HG03565 (cell line): ENCODE results near the gene QPRT.
"Not testable (repeated sequence)": the region's sequence is repeated elsewhere in the genome, so short reads cannot be mapped to it uniquely, and the experiment has no call there.

Experiments used
- ATAC-seq: cut with Tn5 transposase; IDR thresholded peaks from one replicate; pipeline ENCODE4 v1.9.1; 2021; ENCODE audit warnings: mild to moderate bottlenecking, moderate library complexity; ENCODE audit not compliant: unreplicated experiment

The QPRT gene

DNA sequence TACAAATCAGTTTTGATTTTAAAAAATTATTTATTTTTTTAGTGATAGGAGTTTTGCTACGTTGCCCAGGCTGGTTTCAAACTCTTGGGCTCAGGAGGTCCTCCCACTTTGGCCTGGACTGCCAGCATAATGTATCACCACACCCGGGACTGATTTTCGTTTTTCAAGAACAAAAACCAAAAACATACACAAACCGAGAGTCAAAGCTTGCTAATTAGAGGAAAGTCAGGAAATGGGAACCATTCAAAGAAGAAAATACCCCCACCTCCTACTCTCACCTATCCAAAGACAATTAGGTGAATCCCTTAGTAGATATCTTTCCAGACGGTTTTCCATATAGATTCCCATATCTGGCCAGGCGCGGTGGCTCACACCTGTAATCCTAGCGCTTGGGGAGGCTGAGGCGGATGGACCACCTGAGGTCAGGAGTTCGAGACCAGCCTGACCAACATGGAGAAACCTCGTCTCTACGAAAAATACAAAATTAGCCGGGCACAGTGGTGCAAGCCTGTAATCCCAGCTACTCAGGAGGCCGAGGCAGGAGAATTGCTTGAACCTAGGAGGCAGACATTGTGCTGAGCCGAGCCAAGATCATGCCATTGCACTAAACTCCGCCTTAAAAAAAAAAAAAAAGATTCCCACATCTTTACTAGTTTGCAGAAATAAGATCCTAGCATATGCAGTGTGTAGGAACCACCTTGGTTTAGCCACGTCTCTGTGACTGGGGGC lies 16.8 kb upstream of the QPRT start:
- no peak for ATAC-seq

DNA sequence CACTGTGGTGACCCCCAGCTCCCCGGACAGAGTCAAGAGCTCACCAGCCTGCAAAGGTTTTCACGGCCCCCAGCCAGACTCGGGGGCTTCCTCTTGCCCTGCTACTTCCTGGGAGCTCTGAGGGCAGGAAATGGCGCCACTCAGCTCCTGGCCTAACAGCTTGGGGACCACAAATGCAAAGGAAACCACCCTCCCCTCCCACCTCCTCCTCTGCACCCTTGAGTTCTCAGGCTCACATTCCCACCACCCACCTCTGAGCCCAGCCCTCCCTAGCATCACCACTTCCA lies 16.3 kb upstream of the QPRT start:
- ATAC-seq: no peak

DNA sequence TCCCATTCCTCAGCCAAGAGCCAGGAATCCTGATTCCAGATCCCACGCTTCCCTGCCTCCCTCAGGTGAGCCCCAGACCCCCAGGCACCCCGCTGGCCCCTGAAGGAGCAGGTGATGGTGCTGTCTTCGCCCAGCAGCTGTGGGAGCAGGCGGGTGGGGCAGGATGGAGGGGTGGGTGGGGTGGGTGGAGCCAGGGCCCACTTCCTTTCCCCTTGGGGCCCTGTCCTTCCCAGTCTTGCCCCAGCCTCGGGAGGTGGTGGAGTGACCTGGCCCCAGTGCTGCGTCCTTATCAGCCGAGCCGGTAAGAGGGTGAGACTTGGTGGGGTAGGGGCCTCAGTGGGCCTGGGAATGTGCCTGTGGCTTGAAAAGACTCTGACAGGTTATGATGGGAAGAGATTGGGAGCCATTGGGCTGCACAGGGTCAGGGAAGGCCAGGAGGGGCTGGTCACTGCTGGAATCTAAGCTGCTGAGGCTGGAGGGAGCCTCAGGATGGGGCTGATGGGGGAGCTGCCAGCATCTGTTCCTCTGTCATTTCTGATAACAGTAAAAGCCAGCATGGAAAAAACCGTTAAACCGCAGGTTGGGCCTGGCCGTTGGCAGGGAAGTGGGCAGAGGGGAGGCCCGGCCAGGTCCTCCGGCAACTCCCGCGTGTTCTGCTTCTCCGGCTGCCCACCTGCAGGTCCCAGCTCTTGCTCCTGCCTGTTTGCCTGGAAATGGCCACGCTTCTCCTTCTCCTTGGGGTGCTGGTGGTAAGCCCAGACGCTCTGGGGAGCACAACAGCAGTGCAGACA lies 15.8 kb upstream of the QPRT start, which contains the start of gene SPN:
Gene SPN, plus strand, starts transcription at position 232 of the 791 bp plus-strand sequence. Its CDS starts 482 bp downstream, at position 714.
- no peak for ATAC-seq

DNA sequence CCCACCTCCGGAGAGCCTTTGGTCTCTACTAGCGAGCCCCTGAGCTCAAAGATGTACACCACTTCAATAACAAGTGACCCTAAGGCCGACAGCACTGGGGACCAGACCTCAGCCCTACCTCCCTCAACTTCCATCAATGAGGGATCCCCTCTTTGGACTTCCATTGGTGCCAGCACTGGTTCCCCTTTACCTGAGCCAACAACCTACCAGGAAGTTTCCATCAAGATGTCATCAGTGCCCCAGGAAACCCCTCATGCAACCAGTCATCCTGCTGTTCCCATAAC lies 15.2 kb upstream of the QPRT start:
- no peak for ATAC-seq

DNA sequence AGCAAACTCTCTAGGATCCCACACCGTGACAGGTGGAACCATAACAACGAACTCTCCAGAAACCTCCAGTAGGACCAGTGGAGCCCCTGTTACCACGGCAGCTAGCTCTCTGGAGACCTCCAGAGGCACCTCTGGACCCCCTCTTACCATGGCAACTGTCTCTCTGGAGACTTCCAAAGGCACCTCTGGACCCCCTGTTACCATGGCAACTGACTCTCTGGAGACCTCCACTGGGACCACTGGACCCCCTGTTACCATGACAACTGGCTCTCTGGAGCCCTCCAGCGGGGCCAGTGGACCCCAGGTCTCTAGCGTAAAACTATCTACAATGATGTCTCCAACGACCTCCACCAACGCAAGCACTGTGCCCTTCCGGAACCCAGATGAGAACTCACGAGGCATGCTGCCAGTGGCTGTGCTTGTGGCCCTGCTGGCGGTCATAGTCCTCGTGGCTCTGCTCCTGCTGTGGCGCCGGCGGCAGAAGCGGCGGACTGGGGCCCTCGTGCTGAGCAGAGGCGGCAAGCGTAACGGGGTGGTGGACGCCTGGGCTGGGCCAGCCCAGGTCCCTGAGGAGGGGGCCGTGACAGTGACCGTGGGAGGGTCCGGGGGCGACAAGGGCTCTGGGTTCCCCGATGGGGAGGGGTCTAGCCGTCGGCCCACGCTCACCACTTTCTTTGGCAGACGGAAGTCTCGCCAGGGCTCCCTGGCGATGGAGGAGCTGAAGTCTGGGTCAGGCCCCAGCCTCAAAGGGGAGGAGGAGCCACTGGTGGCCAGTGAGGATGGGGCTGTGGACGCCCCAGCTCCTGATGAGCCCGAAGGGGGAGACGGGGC lies 14.7 kb upstream of the QPRT start:
- no peak for ATAC-seq

DNA sequence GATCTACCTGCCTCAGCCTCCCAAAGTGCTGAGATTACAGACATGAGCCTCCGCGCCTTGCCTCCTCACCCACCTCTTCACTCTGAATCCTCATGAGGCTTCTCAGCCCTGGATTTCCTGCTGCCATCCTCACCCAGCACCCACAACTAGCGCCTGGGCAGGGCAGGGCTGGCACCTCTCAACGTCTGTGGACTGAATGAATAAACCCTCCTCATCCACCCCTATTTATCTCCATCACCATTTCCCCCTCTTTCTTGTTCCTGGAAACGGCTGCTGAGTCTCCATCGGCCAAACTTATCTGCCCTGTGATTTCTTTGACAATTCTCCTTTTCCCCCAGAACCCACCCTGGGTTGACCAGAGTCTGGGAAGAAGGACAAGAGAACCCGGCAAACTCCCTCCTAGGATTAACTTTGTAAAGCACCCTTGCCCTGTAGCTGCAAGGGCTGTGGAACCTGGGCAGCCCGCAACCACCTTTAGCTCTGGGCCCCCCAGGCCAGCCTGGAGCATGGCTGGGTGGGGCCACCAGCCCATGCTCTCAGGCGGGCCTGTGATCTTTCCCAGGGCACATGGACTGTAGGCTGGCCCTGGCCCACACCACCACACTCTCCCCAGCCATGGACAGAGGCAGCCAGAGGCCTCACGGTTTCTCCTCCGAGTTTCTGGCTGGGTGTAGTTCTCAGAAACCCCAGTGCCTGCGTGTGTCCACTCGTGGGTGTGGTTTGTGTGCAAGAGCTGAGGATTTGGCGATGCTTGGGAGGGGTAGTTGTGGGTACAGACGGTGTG lies 13.5 kb upstream of the QPRT start:
- no peak for ATAC-seq

DNA sequence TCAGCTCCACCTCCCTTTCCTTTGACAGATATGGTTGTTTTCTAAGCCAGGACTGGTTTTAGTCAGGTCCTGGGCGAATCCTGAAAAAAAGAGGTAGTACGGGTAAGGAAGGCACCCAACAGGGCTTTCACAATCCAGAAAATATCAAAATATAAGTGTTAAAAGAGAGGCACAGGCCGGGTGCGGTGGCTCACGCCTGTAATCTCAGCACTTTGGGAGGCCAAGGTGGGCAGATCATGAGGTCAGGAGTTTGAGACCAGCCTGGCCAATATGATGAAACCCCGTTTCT lies 11.7 kb upstream of the QPRT start:
- ATAC-seq: not testable (repeated sequence)

DNA sequence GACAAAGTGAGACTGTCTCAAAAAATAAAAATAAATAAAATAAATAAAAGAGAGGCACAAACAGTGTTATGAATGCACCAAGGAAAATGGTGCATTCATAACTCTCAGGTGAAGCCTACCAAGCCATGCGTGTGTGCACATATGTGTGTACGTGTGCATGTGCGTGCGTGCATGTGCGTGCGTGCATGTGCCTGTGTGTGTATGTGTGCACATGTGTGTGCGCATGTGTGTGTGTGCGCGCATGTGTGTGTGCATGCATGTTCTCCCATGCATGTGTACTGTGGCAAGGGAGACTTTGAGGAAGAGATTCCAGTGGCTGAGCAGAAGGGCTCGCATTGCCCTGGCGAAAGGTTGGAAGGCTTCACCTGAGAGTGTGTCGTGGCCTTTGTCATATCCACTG lies 11.2 kb upstream of the QPRT start:
- ATAC-seq: no peak

DNA sequence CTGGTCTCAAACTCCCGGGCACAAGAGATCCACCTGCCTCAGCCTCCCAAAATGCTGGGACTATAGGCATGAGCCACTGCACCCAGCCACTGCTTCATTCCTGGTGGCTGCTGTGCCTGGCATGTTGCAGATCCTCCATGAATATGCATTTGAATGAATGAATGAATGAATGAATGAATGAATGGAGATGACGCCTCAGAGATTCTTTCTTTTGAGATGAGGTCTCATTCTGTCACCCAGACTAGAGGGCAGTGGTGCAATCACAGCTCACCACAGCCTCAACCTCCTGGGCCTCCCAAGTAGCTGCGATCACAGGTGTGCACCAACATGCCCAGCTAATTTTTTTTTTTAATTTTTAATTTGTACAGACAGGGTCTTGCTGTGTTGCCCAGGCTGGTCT lies 10.7 kb upstream of the QPRT start:
- no peak for ATAC-seq

DNA sequence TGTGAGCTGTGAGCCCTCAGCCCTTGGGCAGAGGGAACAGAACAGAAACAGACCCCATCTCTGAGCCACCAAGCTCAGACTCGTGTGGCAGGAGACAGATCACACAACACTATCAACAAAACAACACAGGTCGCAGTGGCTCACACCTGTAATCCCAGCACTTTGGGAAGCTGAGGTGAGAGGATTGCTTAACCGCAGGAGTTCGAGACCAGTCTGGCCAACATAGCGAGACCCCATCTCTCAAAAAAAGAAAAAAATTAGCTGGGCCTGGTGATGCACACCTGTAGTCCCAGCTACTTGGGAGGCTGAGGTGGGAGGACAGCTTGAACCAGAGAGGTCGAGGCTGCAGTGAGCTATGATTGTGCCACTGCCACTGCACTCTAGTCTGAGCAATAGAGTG lies 5.5 kb upstream of the QPRT start:
- ATAC-seq: no peak

DNA sequence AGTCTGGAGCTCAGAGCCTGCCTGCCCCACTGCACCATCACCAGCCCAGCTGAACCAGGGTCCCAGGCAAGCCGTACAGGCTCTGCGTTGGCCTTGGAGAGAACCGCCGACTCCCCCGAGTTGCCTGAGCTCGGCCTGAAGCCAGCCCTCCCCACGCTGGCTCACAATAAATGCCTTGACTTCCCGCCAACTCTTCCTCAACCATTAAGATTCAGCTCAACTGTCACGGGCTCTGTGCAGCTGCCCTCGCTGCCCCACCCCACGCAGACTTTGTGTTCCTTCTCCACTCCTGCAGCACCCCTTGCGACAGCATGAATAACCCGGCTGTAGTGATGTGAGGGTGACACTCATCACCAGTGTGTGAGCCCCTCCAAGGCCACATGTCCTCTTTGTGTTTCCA lies 4.8 kb upstream of the QPRT start:
- no peak for ATAC-seq

DNA sequence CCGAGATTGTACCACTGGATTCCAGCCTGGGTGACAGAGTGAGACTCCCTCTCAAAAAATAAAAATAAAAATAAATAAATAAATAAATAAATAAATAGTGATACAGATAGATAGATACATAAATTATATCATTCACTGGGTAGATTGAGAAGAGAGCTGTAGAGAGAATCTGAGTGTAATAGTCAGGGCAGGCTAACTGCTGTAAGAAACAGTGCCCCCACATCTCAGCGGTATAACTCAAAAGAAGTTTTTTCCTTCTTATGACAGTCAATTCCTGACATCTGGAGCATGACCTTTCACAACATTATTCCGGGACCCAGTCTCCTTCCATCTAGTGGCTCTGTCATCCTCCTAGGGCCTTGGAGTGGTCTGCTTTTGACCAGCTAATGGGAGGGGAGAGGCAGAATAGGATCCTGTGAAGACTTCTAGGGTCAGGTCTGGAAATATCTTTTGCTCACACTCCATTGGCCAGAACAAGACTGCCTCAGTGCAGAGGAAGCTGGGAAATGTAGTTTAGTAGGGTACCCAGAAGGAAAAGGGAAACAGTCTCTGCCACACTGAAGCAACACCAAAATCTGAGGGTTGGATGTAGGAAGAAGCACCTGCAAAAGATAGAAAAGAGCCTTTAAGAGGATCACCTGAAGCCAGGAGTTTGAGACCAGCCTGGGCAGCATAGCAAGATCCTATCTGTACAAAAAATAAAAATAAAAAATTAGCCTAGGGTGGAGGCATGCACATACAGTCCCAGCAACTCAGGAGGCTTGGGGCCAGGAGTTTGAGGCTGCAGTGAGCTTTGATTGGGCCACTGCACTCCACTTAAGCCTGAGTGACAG lies 3.0 kb upstream of the QPRT start:
- no peak for ATAC-seq

DNA sequence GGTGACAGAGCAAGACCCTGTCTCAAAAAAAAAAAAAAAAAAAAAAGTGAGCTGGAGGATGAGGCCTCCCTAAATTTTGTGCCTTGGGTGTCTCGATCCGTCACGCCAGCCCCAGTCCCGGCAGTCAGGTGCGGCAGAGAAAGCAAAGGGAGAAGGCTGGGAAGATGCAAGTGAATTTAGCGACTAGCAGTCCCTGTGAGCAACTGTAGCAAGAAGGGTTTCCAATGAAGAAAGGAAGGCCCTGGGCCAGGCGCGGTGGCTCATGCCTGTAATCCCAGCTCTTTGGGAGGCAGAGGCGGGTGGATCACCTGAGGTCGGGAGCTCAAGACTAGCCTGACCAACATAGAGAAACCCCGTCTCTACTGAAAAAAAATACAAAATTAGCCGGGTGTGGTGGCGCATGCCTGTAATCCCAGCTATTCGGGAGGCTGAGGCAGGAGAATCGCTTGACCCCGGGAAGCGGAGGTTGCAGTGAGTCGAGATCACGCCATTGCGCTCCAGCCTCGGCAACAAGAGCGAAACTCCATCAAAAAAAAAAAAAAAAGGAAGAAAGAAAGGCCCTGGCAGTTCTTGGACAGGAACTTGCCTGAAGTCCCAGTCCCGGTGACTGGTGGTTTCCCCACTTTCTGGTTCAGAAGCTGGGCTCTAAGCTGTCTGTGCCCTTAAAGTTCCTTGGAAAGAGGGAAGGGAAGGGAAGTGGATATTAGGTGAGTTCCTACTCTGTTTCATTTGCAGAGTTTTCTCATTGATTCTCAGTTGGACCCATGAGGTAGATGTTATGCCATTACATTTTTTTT lies 1.8 kb upstream of the QPRT start:
- ATAC-seq: no peak

DNA sequence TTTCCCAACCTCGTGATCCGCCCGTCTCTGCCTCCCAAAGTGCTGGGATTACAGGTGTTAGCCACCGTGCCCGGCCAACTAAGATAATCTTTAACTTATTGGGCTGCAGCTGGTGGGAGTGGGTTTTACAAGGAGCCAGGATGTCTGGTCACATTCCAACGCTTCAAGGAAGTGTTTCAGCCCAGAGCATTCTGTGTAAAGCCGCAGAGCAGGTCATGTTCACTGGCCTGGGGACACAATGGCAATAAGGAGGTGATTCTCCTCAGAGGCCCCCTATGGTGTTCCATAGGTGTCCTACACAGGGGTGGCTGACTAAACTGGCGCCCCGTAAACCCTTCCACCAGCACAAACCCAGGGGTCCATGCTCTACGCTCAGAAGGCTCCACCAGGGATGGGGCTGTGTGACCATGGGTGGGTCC lies 1.2 kb downstream of the QPRT start:
- no peak for ATAC-seq

DNA sequence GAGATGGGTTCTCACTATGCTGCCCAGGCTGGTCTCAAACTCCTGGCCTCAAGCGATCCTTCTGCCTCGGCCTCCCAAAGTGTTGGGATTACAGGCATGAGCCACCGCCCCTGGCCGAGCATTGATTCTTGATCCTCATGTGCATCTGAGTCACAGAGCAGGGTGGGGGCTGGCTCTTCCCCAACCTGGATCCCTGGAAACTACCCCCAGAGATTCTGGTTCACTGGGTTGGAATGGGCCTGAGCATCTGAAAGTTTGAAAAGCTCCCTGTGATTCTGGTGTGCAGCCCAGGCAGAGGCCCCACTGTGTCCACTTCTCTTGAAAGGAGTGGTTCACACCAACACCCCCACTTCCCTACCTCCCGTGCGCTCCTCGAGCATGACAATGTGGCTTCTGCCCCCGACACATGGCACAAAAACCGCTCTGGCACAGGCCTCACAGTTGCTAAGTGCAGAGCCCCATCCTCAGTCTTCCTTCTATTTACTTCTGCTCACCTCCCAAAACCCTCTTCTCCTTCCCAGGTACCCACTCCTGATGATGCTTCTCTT lies 4.6 kb downstream of the QPRT start:
- ATAC-seq: no peak

DNA sequence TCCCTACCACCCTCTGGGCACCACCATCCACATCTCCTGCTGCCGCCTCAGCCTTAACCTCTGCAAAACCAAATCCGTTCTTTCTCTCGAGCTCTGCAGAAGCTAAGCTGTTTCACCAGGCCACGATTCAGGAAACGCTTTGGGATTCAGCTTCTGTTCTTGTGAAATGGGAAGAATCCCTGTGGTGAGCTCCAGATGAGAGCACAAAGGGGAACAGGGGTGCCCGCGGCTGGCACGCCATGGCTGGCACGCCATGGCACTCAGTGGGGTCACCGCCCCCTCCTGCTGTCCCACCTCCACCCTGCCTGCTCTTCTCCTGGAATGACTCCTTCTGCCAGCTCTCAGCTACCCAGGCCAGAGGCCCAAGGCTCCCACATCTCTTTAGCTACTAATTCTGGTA lies 5.7 kb downstream of the QPRT start:
- no peak for ATAC-seq

DNA sequence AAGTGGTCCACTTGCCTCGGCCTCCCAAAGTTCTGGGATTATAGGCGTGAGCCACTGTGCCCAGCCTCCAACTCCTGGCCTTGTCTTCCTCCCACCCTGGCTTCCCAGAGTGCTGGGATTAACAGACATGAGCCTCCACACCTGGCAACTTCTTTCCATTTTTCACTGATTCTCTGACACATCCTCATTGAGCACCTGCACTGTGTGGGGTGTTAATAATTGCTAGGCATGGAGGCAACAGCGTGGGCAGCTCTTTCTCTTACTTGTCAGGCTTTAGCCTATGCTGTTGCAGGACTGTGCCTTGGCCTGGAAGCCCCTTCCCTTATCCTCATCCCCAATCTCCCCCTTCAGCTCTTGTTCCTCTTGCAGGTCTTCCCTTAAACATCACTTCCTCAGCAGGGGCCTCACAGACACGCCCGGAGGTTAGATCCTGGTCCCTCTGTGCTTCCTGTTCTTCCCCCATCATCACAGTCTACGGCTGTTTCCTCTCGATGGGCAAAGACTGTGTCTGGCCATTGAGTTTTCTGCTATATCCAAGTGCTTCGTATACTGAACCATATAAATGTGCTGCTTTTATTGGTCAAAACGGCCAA lies 7.9 kb downstream of the QPRT start:
- ATAC-seq: no peak

DNA sequence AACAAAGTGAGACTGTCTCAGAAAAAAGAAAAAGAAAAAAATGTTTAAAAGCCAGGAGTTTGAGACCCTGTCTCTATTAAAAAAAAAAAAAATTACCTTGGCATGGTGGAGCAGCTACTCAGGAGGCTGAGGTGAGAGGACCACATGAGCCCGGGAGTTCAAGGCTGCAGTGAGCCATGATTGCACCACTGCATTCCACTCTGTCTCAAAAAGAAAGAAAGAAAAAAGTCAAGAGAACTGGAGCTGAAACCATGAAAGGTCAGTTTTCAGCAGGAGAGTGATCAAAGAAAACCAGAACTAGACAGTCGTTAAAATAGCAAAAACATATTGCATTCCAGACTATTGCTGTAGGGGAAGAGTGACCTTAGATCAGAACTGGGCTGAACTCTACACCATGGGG lies 8.8 kb downstream of the QPRT start:
- ATAC-seq: no peak

DNA sequence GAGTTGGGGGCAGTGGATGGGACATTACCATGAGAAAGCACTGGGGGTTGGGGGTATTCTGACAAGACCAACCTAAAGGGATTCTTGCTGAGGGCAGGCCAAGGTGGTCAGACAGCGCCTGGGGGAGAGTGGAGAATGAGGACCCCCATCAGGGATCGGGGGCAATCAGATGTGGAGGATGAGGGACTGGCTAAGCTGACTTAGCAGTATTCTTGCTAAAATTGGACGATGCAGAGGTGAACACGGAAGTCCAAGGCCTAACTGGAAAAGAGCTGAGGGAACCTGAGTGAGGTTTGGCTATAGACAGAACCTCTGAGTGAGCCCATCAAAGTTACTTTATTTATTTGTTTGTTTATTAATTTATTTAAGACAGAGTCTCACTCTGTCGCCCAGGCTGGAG lies 9.2 kb downstream of the QPRT start:
- no peak for ATAC-seq
